Ishikawa (cell line): ENCODE data around the gene BTNL9.

ENCODE experiments used
- MAX ChIP-seq: IDR thresholded peaks from 2 replicates; pipeline ENCODE4 v1.6.1; 2012
- YY1 ChIP-seq: IDR thresholded peaks from 2 replicates; pipeline ENCODE4 v1.6.1; 2012; ENCODE audit warnings: low read depth

GRCh38 chr5:181042036-181042713, 2.1 kb downstream of the BTNL9 start:
- TF ChIP-seq MAX: no peak
- no peak for TF ChIP-seq YY1
